HG03342 (cell line): ENCODE data around the gene LINGO4.
"Not testable (repeated sequence)": the region's sequence is repeated elsewhere in the genome, so short reads cannot be mapped to it uniquely, and the experiment has no call there.

Source experiments
- ATAC-seq: cut with Tn5 transposase; IDR thresholded peaks from one replicate; pipeline ENCODE4 v1.9.1; 2021; ENCODE audit warnings: mild to moderate bottlenecking, moderate library complexity; ENCODE audit not compliant: unreplicated experiment

LINGO4 gene

GRCh38 chr1:151782741-151783140 lies 22.5 kb downstream of the LINGO4 start:
- no peak for ATAC-seq

GRCh38 chr1:151782026-151782425 lies 23.2 kb downstream of the LINGO4 start:
- ATAC-seq, result not testable (repeated sequence)

GRCh38 chr1:151780736-151781135 lies 24.5 kb downstream of the LINGO4 start:
- ATAC-seq, result not testable (repeated sequence)

GRCh38 chr1:151779852-151780251 lies 25.4 kb downstream of the LINGO4 start:
- no peak for ATAC-seq

- no peak for ATAC-seq
Measured at GRCh38 chr1:151777317-151777716, 27.9 kb downstream of the LINGO4 start.

GRCh38 chr1:151776665-151777062 lies 28.6 kb downstream of the LINGO4 start:
- no peak for ATAC-seq

- ATAC-seq, result no peak
Measured at GRCh38 chr1:151775894-151776664, 29.1 kb downstream of the LINGO4 start.

- ATAC-seq, result no peak
Measured at GRCh38 chr1:151774256-151774922, 30.8 kb downstream of the LINGO4 start.

GRCh38 chr1:151773702-151774101 lies 31.5 kb downstream of the LINGO4 start:
- ATAC-seq, result no peak

GRCh38 chr1:151769270-151769669 lies 35.9 kb downstream of the LINGO4 start:
- not testable (repeated sequence) for ATAC-seq

- ATAC-seq, result not testable (repeated sequence)
Measured at GRCh38 chr1:151768351-151769066, 36.7 kb downstream of the LINGO4 start.

- ATAC-seq, result no peak
Measured at GRCh38 chr1:151763990-151764389, 41.2 kb downstream of the LINGO4 start.

- ATAC-seq, result peak; percentile 87
Measured at GRCh38 chr1:151762941-151763921, 42.0 kb downstream of the LINGO4 start, which contains the start of gene MRPL9. TSS of gene MRPL9 (minus strand) at chr1:151763496. CDS start at chr1:151763479, 17 bp downstream.

- ATAC-seq, result no peak
Measured at GRCh38 chr1:151760597-151761385, 44.4 kb downstream of the LINGO4 start.

- ATAC-seq, result no peak
Measured at GRCh38 chr1:151759241-151759640, 46.0 kb downstream of the LINGO4 start.

- ATAC-seq, result no peak
Measured at GRCh38 chr1:151756291-151756690, 48.9 kb downstream of the LINGO4 start.
